ENCODE data around the gene FILIP1L. TPM values are rescaled to one million over a fixed set of nuclear protein-coding genes. Genes with fewer than 3 reads are reported as not detected.

The FILIP1L gene
- polyA plus RNA-seq, 3 donors: 0.13 to 0.40 (median 0.25) TPM

DNA sequence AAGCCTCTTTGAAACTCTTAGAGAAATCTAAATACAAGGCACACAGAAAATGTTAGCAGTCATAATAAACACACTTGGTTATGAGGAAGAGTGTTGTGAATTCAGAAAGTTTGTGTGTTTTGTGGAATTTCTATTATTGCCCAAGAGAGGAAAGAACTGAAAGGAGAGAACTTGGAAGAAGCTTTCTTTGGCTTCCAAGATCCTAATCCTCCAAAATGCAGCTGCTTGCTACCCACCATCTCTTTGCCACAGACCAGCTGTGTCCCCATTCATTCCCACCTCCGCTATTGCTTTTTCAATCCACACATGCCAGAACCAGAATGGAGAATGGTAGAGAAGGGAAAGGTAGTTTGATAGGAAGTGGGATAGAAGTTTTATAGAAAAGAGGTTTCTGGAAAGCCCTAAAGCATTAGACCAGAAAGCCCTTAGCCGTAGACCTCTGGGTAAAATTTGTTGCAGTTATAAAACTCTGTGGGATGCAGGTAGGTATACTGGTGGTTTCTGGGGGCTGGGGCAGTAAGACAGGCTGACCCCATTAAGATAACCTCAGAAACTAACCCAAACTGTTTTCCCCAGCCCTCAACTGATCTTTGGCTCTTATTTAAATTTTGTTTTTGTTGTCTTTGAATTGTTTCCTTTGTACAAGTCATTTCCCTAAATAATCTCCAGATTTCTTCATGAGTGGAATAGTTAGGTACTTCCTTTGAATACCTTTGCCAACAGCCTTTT lies 108.5 kb downstream of the FILIP1L start:
- WGBS (ENCODE audit: insufficient coverage): 100% methylated on average over 1 of the region's 2 CpGs
- TF ChIP-seq, protein P1, sequence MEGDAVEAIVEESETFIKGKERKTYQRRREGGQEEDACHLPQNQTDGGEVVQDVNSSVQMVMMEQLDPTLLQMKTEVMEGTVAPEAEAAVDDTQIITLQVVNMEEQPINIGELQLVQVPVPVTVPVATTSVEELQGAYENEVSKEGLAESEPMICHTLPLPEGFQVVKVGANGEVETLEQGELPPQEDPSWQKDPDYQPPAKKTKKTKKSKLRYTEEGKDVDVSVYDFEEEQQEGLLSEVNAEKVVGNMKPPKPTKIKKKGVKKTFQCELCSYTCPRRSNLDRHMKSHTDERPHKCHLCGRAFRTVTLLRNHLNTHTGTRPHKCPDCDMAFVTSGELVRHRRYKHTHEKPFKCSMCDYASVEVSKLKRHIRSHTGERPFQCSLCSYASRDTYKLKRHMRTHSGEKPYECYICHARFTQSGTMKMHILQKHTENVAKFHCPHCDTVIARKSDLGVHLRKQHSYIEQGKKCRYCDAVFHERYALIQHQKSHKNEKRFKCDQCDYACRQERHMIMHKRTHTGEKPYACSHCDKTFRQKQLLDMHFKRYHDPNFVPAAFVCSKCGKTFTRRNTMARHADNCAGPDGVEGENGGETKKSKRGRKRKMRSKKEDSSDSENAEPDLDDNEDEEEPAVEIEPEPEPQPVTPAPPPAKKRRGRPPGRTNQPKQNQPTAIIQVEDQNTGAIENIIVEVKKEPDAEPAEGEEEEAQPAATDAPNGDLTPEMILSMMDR (IDR thresholded peaks at IDR 0.05): no peak
- no peaks in the 10 kb centered on the region for H3K4me1 Mint-ChIP-seq
- no peaks in the 10 kb centered on the region for H3K27me3 Mint-ChIP-seq (ENCODE audit: low read depth in 3 of 3)
- DNase-seq: peak in 1 of 3 donors; percentile 14
- H3K27ac Mint-ChIP-seq: no peak overlapping the region
- H3K4me3 ChIP-seq (replicated peaks in 1 of 3; ENCODE audit: low read depth in 2 of 3, low read length in 3 of 3): no peak overlapping the region
- H3K27me3 ChIP-seq (ENCODE audit: control insufficient read depth in 2 of 2, insufficient read depth in 2 of 2, low read length in 2 of 2): no peaks in the 10 kb centered on the region
- intact Hi-C loops (cut with micrococcal nuclease): no loop called here
- H3K9ac ChIP-seq (ENCODE audit: insufficient read depth, low read length, poor library complexity, severe bottlenecking): no peak overlapping the region
- no peak overlapping the region for H3K4me2 ChIP-seq (replicated peaks; ENCODE audit: extremely low read depth, low read length, poor library complexity, severe bottlenecking)
- no peak overlapping the region for H3K4me3 Mint-ChIP-seq
- H3K9me3 Mint-ChIP-seq: no peaks in the 10 kb centered on the region
- H3K79me2 ChIP-seq (ENCODE audit: insufficient read depth, low read length): no peaks in the 10 kb centered on the region
- no peaks in the 10 kb centered on the region for H3K36me3 ChIP-seq (replicated peaks in 1 of 2; ENCODE audit: control insufficient read depth in 1 of 2, insufficient read depth in 2 of 2, low read length in 2 of 2)
- H4K20me1 ChIP-seq (ENCODE audit: insufficient read depth, low read length): no peaks in the 10 kb centered on the region
- H3K36me3 Mint-ChIP-seq: no peaks in the 10 kb centered on the region
- H3K4me1 ChIP-seq (ENCODE audit: control insufficient read depth in 1 of 2, insufficient read depth in 2 of 2, low read length in 2 of 2): no peaks in the 10 kb centered on the region
- H3K27ac ChIP-seq (ENCODE audit: low read depth in 1 of 2, low read length in 2 of 2): no peak overlapping the region
- no peaks in the 10 kb centered on the region for H3K9me3 ChIP-seq (replicated peaks in 1 of 2; ENCODE audit: control insufficient read depth in 1 of 2, insufficient read depth in 1 of 2, low read length in 2 of 2)
- H2AFZ ChIP-seq (ENCODE audit: insufficient read depth, low read depth, low read length, poor library complexity, severe bottlenecking): no peak overlapping the region

DNA sequence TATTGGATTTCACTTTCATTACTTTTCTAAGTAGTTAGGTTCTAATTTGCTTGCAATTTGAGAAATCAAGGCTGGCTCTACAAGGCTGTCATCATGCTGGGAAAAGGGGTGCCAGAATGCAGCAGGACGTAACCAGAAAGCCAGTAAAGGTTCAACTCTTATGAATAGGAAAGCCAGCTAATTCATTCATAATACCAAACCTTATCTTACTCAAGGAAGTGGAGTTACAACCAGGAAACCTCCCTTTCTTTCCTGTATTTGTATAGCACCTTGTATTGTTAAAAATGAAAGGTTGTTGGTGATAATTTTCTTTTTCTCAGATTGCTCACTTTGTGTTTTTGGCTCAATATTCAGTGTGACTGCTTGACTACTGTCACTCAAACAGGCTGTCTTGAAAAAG lies 109.4 kb downstream of the FILIP1L start:
- Histone ChIP-seq H3K79me2 (ENCODE audit: insufficient read depth, low read length) (no peaks in the 10 kb centered on the region), H3K4me3 (replicated peaks in 1 of 3; ENCODE audit: low read depth in 2 of 3, low read length in 3 of 3) (no peak overlapping the region), H3K4me2 (replicated peaks; ENCODE audit: extremely low read depth, low read length, poor library complexity, severe bottlenecking) (no peak overlapping the region), H3K27me3 (ENCODE audit: control insufficient read depth in 2 of 2, insufficient read depth in 2 of 2, low read length in 2 of 2) (no peaks in the 10 kb centered on the region), H3K36me3 (replicated peaks in 1 of 2; ENCODE audit: control insufficient read depth in 1 of 2, insufficient read depth in 2 of 2, low read length in 2 of 2) (no peaks in the 10 kb centered on the region), H4K20me1 (ENCODE audit: insufficient read depth, low read length) (no peaks in the 10 kb centered on the region), H3K27ac (ENCODE audit: low read depth in 1 of 2, low read length in 2 of 2) (no peak overlapping the region), H3K9me3 (replicated peaks in 1 of 2; ENCODE audit: control insufficient read depth in 1 of 2, insufficient read depth in 1 of 2, low read length in 2 of 2) (no peaks in the 10 kb centered on the region), H3K9ac (ENCODE audit: insufficient read depth, low read length, poor library complexity, severe bottlenecking) (no peak overlapping the region), H3K4me1 (ENCODE audit: control insufficient read depth in 1 of 2, insufficient read depth in 2 of 2, low read length in 2 of 2) (no peaks in the 10 kb centered on the region), H2AFZ (ENCODE audit: insufficient read depth, low read depth, low read length, poor library complexity, severe bottlenecking) (no peak overlapping the region)
- Mint-ChIP-seq H3K27ac (no peak overlapping the region), H3K27me3 (ENCODE audit: low read depth in 3 of 3) (no peaks in the 10 kb centered on the region), H3K9me3 (no peaks in the 10 kb centered on the region), H3K4me3 (no peak overlapping the region), H3K4me1 (no peaks in the 10 kb centered on the region), H3K36me3 (no peaks in the 10 kb centered on the region)
- intact Hi-C loops (cut with micrococcal nuclease): no loop called here
- no peak for DNase-seq
- TF ChIP-seq, protein P1 (IDR thresholded peaks at IDR 0.05): no peak
- WGBS (ENCODE audit: insufficient coverage): no CpG with 5 or more reads among the region's 1 CpG

Data from CD14-positive monocyte (primary cell).